ENCODE results near the gene HAGH. TPM values are rescaled to one million over a fixed set of nuclear protein-coding genes. Genes with fewer than 3 reads are reported as not detected.

The HAGH gene
- polyA plus RNA-seq, 4 donors, result 49.4 to 167 (median 102) TPM

GRCh38 chr16:1846416-1846815, 19.8 kb upstream of the HAGH start:
- no peak overlapping the region for H3K4me3 ChIP-seq (ENCODE audit: low read depth in 1 of 3, low read length in 3 of 3)
- no peaks in the 10 kb centered on the region for H3K27me3 ChIP-seq (ENCODE audit: control insufficient read depth in 3 of 3, insufficient read depth in 3 of 3, low read length in 3 of 3)
- 86 to 100% (median 89%) methylated on average over 1 of the region's 1 CpG for WGBS, 3 donors
- no peak overlapping the region for H3K27ac ChIP-seq (ENCODE audit: low read depth in 1 of 3, low read length in 2 of 3)
- FAIRE-seq, result no peak
- no peak for DNase-seq
- H3K9me3 ChIP-seq (ENCODE audit: control insufficient read depth in 2 of 2, insufficient read depth in 1 of 2, low read depth in 1 of 2, low read length in 1 of 2), result no peaks in the 10 kb centered on the region
- no peaks in the 10 kb centered on the region for H3K4me1 ChIP-seq (ENCODE audit: control insufficient read depth in 3 of 3, insufficient read depth in 2 of 3, low read depth in 1 of 3, low read length in 2 of 3)
- H3K36me3 ChIP-seq (ENCODE audit: control insufficient read depth in 3 of 3, insufficient read depth in 2 of 3, low read depth in 1 of 3, low read length in 3 of 3), result no peaks in the 10 kb centered on the region

- FAIRE-seq (no peak), DNase-seq (no peak)
- H3K36me3 ChIP-seq (ENCODE audit: control insufficient read depth in 3 of 3, insufficient read depth in 2 of 3, low read depth in 1 of 3, low read length in 3 of 3), result no peaks in the 10 kb centered on the region
- 15 to 46% (median 39%) methylated on average over 4 of the region's 4 CpGs for WGBS, 3 donors
- H3K4me3 ChIP-seq (ENCODE audit: low read depth in 1 of 3, low read length in 3 of 3), result no peak overlapping the region
- no peaks in the 10 kb centered on the region for H3K9me3 ChIP-seq (ENCODE audit: control insufficient read depth in 2 of 2, insufficient read depth in 1 of 2, low read depth in 1 of 2, low read length in 1 of 2)
- no peak overlapping the region for H3K27ac ChIP-seq (ENCODE audit: low read depth in 1 of 3, low read length in 2 of 3)
- no peaks in the 10 kb centered on the region for H3K27me3 ChIP-seq (ENCODE audit: control insufficient read depth in 3 of 3, insufficient read depth in 3 of 3, low read length in 3 of 3)
- no peaks in the 10 kb centered on the region for H3K4me1 ChIP-seq (ENCODE audit: control insufficient read depth in 3 of 3, insufficient read depth in 2 of 3, low read depth in 1 of 3, low read length in 2 of 3)
Observed at GRCh38 chr16:1845985-1846384, 19.4 kb upstream of the HAGH start.

- no peak for FAIRE-seq
Observed at GRCh38 chr16:1839554-1839953, 12.9 kb upstream of the HAGH start.

GRCh38 chr16:1834096-1834495, 7.5 kb upstream of the HAGH start:
- no peaks in the 10 kb centered on the region for H3K27me3 ChIP-seq (ENCODE audit: control insufficient read depth in 3 of 3, insufficient read depth in 3 of 3, low read length in 3 of 3)
- FAIRE-seq, result no peak
- no peak overlapping the region for H3K4me3 ChIP-seq (ENCODE audit: low read depth in 1 of 3, low read length in 3 of 3)
- no peak for DNase-seq
- WGBS, 3 donors, result 68 to 85% (median 84%) methylated on average over 5 of the region's 5 CpGs
- peaks cover 0 to 30% (median 0%) of the 10 kb centered on the region in 3 donors for H3K4me1 ChIP-seq (ENCODE audit: control insufficient read depth in 3 of 3, insufficient read depth in 2 of 3, low read depth in 1 of 3, low read length in 2 of 3)
- peaks cover 0 to 21% (median 0%) of the 10 kb centered on the region in 3 donors for H3K36me3 ChIP-seq (ENCODE audit: control insufficient read depth in 3 of 3, insufficient read depth in 2 of 3, low read depth in 1 of 3, low read length in 3 of 3)
- H3K27ac ChIP-seq (ENCODE audit: low read depth in 1 of 3, low read length in 2 of 3), result no peak overlapping the region
- H3K9me3 ChIP-seq (ENCODE audit: control insufficient read depth in 2 of 2, insufficient read depth in 1 of 2, low read depth in 1 of 2, low read length in 1 of 2), result no peaks in the 10 kb centered on the region

More at GRCh38 chr16:1839554-1839953, 12.9 kb upstream of the HAGH start:
- H3K36me3 ChIP-seq (ENCODE audit: control insufficient read depth in 3 of 3, insufficient read depth in 2 of 3, low read depth in 1 of 3, low read length in 3 of 3), result peaks cover 0 to 7% (median 2%) of the 10 kb centered on the region in 3 donors
- no peaks in the 10 kb centered on the region for H3K9me3 ChIP-seq (ENCODE audit: control insufficient read depth in 2 of 2, insufficient read depth in 1 of 2, low read depth in 1 of 2, low read length in 1 of 2)
- H3K27ac ChIP-seq (ENCODE audit: low read depth in 1 of 3, low read length in 2 of 3), result peak overlapping the region in 1 of 3 donors; percentile 18
- H3K27me3 ChIP-seq (ENCODE audit: control insufficient read depth in 3 of 3, insufficient read depth in 3 of 3, low read length in 3 of 3), result no peaks in the 10 kb centered on the region
- no peak overlapping the region for H3K4me3 ChIP-seq (ENCODE audit: low read depth in 1 of 3, low read length in 3 of 3)
- H3K4me1 ChIP-seq (ENCODE audit: control insufficient read depth in 3 of 3, insufficient read depth in 2 of 3, low read depth in 1 of 3, low read length in 2 of 3), result no peaks in the 10 kb centered on the region
- DNase-seq, result peak in 1 of 2 donors; percentile 33
- WGBS, 3 donors, result 66 to 77% (median 72%) methylated on average over 9 of the region's 9 CpGs

- Histone ChIP-seq H3K9me3 (ENCODE audit: control insufficient read depth in 2 of 2, insufficient read depth in 1 of 2, low read depth in 1 of 2, low read length in 1 of 2) (no peaks in the 10 kb centered on the region), H3K27me3 (ENCODE audit: control insufficient read depth in 3 of 3, insufficient read depth in 3 of 3, low read length in 3 of 3) (no peaks in the 10 kb centered on the region), H3K4me1 (ENCODE audit: control insufficient read depth in 3 of 3, insufficient read depth in 2 of 3, low read depth in 1 of 3, low read length in 2 of 3) (peaks cover 0 to 30% (median 0%) of the 10 kb centered on the region in 3 donors), H3K27ac (ENCODE audit: low read depth in 1 of 3, low read length in 2 of 3) (no peak overlapping the region), H3K4me3 (ENCODE audit: low read depth in 1 of 3, low read length in 3 of 3) (no peak overlapping the region), H3K36me3 (ENCODE audit: control insufficient read depth in 3 of 3, insufficient read depth in 2 of 3, low read depth in 1 of 3, low read length in 3 of 3) (peaks cover 0 to 19% (median 0%) of the 10 kb centered on the region in 3 donors)
- DNase-seq (no peak), FAIRE-seq (no peak)
- WGBS, 3 donors, result 62 to 75% (median 68%) methylated on average over 9 of the region's 9 CpGs
Observed at GRCh38 chr16:1832838-1833454, 6.3 kb upstream of the HAGH start.

- H3K9me3 ChIP-seq (ENCODE audit: control insufficient read depth in 2 of 2, insufficient read depth in 1 of 2, low read depth in 1 of 2, low read length in 1 of 2), result no peaks in the 10 kb centered on the region
- no peaks in the 10 kb centered on the region for H3K27me3 ChIP-seq (ENCODE audit: control insufficient read depth in 3 of 3, insufficient read depth in 3 of 3, low read length in 3 of 3)
- H3K27ac ChIP-seq (ENCODE audit: low read depth in 1 of 3, low read length in 2 of 3), result peak overlapping the region; percentile 43 to 90 (median 88)
- no peak overlapping the region for H3K4me3 ChIP-seq (ENCODE audit: low read depth in 1 of 3, low read length in 3 of 3)
- DNase-seq, result peak; percentile 51 to 54
- no peak for FAIRE-seq
- H3K36me3 ChIP-seq (ENCODE audit: control insufficient read depth in 3 of 3, insufficient read depth in 2 of 3, low read depth in 1 of 3, low read length in 3 of 3), result peaks cover 0 to 17% (median 0%) of the 10 kb centered on the region in 3 donors
- 67 to 80% (median 76%) methylated on average over 19 of the region's 19 CpGs for WGBS, 3 donors
- H3K4me1 ChIP-seq (ENCODE audit: control insufficient read depth in 3 of 3, insufficient read depth in 2 of 3, low read depth in 1 of 3, low read length in 2 of 3), result peaks cover 0 to 30% (median 3%) of the 10 kb centered on the region in 3 donors
Observed at GRCh38 chr16:1831186-1832075, 4.8 kb upstream of the HAGH start.

GRCh38 chr16:1830213-1830612, 3.6 kb upstream of the HAGH start:
- H3K4me1 ChIP-seq (ENCODE audit: control insufficient read depth in 3 of 3, insufficient read depth in 2 of 3, low read depth in 1 of 3, low read length in 2 of 3), result peaks cover 0 to 36% (median 3%) of the 10 kb centered on the region in 3 donors
- 10 to 52% (median 30%) methylated on average over 3 of the region's 3 CpGs for WGBS, 3 donors
- DNase-seq (peak; percentile 93 to 99), FAIRE-seq (no peak)
- peak overlapping the region in 1 of 3 donors; percentile 94 for H3K4me3 ChIP-seq (ENCODE audit: low read depth in 1 of 3, low read length in 3 of 3)
- H3K36me3 ChIP-seq (ENCODE audit: control insufficient read depth in 3 of 3, insufficient read depth in 2 of 3, low read depth in 1 of 3, low read length in 3 of 3), result peaks cover 0 to 17% (median 0%) of the 10 kb centered on the region in 3 donors
- H3K27me3 ChIP-seq (ENCODE audit: control insufficient read depth in 3 of 3, insufficient read depth in 3 of 3, low read length in 3 of 3), result no peaks in the 10 kb centered on the region
- peak overlapping the region in 2 of 3 donors; percentile 60 to 88 for H3K27ac ChIP-seq (ENCODE audit: low read depth in 1 of 3, low read length in 2 of 3)
- H3K9me3 ChIP-seq (ENCODE audit: control insufficient read depth in 2 of 2, insufficient read depth in 1 of 2, low read depth in 1 of 2, low read length in 1 of 2), result no peaks in the 10 kb centered on the region

GRCh38 chr16:1828645-1829410, 2.2 kb upstream of the HAGH start:
- peaks cover 0 to 17% (median 0%) of the 10 kb centered on the region in 3 donors for H3K36me3 ChIP-seq (ENCODE audit: control insufficient read depth in 3 of 3, insufficient read depth in 2 of 3, low read depth in 1 of 3, low read length in 3 of 3)
- no peak for FAIRE-seq
- H3K27me3 ChIP-seq (ENCODE audit: control insufficient read depth in 3 of 3, insufficient read depth in 3 of 3, low read length in 3 of 3), result no peaks in the 10 kb centered on the region
- peak overlapping the region in 2 of 3 donors; percentile 72 to 94 for H3K4me3 ChIP-seq (ENCODE audit: low read depth in 1 of 3, low read length in 3 of 3)
- WGBS, 3 donors, result 14 to 54% (median 27%) methylated on average over 11 of the region's 11 CpGs
- H3K27ac ChIP-seq (ENCODE audit: low read depth in 1 of 3, low read length in 2 of 3), result peak overlapping the region; percentile 60 to 88 (median 78)
- DNase-seq, result peak; percentile 85 to 92
- no peaks in the 10 kb centered on the region for H3K9me3 ChIP-seq (ENCODE audit: control insufficient read depth in 2 of 2, insufficient read depth in 1 of 2, low read depth in 1 of 2, low read length in 1 of 2)
- peaks cover 2 to 42% (median 3%) of the 10 kb centered on the region in 3 donors for H3K4me1 ChIP-seq (ENCODE audit: control insufficient read depth in 3 of 3, insufficient read depth in 2 of 3, low read depth in 1 of 3, low read length in 2 of 3)
